Activated CD4-positive, alpha-beta T cell treated with anti-CD3 and anti-CD28 coated beads for 4 hours (primary cell): ENCODE measurements around the gene CROCC2.

Experiments used
- DNase-seq, 2 donors: peaks; one replicate each; pipeline ENCODE4 v3.0.0-alpha.2; 2020

The CROCC2 gene

DNA sequence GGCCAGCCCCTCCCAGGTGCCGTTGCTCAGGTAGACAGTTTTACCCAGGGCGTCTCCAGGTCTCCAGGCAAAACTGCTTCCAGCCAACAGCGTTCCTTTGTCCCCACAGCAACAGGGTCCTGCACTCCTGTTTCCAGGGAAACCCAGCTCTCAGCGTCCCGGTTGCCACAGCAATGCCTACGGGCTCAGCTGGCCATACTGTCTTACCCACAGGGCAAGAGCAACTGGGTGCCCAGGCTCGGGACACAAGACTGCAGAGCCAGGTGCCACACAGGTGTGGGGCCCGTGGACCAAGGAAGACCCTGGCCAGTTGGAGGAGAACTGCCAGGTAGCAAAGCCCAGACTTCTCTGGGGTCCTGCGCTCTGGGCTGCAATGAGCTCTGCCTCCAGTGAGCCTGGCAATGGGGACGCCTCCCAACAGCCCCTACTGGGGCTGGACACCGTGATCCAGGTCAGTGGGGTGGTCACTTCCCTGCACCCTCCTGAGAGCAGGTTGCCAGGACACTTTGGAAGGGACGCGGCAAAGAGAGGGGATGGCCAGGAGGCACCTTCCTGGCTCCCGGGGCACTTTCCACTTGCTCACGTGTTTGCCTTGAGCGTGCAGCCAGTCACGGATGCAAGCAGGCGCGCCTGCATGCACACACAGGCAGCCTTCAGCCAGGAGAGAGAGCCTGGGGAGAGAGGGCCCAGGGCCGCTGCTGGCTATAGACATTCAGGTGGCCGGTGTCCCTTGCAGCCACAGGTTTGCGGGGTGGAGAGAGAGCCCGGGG, at the start of gene CROCC2:
Gene CROCC2 (plus strand): TSS at position 196 of the 770 bp plus-strand sequence. CDS start 178 bp downstream, at position 374.
- DNase-seq, result no peak

DNA sequence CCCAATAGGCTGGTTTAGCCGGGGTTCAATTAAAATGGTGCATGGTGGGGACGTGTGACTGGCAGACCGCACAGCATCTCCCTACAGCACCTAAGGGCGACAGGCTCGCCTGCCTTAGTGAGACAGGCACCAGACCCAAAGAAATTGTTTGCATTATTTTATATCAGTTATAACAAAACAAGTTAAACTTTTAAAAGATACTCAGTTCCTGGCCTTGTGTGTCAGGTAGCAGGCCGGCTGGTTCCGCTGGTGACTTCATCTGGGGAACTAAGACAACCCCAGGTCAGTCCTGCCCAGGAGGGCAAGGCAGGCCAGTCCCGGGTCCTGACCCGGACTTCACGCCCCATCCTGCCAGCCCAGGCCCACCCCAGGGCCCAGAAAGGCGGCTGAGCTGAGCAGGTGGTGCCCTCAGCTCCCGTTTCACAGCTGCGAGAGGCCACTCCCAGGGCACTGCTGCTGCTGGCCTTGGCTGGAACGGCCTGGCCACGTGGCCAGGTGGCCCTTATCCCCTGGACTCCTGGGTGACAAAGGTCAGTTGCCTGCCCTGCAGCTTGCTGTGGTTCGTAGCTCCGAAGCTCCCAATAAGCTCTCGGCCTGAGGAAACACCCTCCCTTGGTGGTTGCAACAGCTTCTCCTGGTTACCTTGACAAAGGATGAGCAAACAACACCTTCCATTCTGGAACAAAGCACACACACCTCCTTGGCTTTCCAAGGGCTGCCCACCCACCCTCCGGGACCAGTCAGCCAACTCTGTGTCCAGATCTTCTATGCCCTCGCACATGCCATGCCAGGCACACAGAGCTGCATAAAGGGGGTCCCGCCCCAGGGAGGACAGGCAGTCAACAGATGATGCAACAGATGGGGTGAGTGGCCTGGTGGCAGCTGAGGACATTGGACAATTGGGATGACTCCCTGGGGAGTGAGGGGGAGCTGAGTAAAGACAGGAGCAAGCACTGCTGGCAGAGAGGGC, 48.8 kb upstream of the CROCC2 start:
- no peak for DNase-seq

DNA sequence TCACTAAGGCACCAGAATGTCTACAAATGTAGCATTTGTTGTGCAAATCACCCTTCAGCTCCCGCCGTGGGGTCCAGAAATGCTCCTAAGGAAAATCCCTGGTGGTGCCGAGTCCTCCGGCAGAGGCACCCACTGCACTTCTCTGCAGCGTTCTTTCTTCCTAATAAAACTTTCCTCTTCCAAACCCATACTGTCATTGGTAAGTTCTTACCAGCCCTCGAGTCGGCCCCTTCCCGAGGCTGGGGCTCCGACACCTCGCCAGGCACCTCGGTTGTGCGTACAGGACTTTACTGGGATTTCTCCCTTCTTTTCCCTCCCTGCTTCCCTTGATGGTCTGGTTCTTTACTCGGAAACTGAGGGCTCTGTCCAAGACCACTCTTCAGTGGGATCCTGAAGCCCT, 47.8 kb upstream of the CROCC2 start:
- DNase-seq, result no peak

DNA sequence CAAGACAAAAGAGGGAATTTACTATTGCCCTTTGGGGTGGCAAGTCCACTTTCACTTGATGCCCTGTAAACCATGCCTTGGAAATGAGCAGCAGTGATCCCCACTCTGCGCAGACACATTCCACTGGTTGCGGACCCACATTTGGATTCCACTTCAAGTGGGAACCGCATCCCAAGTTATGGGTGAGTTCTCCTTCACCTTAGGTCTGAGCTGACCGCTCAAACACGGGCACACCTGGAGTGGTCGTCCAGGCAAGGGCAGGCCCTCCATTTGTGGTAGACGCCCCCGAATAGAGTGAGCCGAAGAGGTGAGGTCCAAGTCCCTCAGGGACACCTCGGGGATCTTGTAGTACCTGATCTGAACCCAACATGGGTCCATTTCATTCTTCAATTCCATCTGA, 47.3 kb upstream of the CROCC2 start:
- DNase-seq, result no peak

DNA sequence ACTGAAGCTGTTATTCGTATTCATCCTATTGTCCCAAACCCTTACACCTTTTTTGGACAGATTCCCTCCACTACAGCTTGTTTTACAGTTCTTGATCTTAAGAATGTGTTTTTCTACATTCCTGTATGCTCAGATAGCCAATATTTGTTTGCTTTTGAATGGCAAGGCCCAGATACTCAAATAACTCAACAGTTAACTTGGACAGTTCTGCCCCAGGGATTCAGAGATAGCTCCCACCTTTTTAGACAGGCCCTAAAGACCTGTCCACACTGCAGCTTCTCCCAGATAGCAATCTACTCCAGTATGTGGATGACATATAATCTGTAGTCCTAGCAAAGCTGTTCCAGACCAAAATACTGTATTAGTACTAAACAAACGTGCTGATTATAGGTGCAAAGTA, 44.6 kb upstream of the CROCC2 start:
- DNase-seq, result no peak

DNA sequence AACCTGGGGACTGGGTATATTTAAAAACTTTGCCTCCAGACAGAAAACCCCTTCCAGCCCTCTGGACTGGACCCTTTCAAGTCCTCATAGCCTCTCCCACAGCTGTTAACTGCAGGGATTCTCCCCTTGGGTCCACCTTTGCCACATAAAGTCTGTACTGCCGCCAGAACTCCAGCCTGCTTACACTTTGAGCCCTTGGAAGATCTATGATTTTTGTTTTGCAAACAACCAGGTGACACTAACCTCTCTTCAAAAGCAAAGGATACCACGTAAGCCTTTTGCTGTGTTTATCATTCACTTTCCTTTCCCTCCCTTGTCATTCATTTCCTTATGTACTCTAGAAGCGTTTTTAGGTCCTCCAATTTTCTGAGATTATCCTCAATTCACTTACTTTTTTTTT, 41.7 kb upstream of the CROCC2 start:
- DNase-seq, result no peak

DNA sequence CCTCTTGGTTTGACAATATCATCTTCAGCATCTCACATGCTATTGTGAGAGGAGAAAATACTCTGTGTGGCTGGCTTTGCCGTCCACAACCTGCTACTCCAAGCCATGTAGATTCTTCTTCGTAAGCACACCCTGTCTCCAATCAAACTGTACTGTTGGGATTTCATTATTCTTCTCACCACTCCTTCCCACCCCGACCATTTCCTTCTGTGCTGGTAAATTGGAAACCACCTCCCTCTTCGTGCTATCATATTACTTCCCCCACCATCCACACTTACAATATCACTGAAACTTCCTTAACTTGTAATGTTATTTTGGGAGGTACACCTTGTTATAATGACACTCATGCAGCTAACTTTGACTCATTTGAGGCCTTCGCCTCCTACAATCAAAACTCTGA, 40.7 kb upstream of the CROCC2 start:
- no peak for DNase-seq

DNA sequence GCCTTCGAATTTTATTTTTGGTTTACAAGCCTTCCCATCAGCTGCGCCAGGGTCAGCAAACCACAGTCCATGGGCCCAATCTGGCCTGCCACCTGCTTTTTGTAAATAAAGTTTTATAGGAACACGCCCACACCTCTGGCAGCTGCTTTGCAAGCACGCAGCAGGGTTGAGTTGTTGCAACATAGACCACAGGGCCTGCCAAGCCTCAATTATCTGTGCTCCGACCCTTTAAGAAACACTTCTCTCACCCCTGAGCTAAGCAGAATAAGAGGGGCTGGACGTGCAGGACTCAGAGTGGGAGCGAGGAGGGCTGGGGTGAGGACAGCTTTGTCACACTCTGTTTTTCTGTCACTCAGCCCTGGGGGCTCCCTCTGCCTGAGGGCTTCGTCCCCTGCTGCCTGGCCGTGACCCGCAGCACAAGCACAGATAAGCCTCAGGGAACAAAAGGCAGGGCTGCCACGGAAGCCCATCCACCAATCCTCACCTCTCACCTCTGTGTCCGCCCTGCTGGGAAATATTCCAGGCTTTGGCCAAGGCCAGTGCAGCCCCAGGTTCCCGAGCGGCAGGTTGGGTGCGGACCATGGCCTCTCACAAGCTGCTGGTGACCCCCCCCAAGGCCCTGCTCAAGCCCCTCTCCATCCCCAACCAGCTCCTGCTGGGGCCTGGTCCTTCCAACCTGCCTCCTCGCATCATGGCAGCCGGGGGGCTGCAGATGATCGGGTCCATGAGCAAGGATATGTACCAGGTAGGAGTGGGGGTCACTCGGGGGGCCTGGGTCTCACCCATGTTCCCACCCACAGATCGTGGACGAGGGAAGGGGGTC, 37.6 kb upstream of the CROCC2 start, which contains the start of gene AGXT:
Gene AGXT (plus strand): TSS at position 539 of the 823 bp plus-strand sequence. CDS start 42 bp downstream, at position 581.
- DNase-seq, result no peak

DNA sequence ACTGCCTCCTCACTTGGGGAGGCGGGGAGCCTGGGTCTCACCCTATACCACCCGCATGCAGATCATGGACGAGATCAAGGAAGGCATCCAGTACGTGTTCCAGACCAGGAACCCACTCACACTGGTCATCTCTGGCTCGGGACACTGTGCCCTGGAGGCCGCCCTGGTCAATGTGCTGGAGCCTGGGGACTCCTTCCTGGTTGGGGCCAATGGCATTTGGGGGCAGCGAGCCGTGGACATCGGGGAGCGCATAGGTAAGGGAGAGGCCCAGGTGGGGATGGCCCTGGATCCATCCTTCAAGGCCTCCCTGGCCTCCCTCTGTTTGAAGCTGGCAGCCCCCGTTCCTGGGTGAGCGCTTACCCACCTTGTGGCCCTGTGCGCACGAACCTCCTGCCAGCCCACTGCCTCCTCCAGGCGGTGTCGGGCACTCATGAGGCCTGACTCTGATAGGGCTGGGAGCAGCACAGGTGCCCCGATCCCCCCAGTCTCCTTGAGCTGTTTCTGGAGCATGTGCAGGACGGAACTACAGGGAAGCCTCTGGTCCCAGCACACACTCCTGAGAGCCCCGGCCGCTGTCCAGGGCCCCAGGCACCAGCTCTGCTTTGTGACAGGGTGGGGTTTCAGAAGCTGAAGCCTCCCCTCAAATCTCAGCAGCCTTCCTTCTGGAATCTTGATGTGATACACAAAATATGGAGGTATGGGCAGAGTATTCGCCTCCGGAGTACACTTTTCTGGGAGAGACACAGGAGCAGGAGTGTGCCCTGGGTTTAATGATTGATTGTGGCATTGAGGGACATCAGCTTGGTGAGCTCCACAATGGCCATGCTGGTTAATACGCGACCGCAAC, 36.8 kb upstream of the CROCC2 start:
- DNase-seq, result no peak

DNA sequence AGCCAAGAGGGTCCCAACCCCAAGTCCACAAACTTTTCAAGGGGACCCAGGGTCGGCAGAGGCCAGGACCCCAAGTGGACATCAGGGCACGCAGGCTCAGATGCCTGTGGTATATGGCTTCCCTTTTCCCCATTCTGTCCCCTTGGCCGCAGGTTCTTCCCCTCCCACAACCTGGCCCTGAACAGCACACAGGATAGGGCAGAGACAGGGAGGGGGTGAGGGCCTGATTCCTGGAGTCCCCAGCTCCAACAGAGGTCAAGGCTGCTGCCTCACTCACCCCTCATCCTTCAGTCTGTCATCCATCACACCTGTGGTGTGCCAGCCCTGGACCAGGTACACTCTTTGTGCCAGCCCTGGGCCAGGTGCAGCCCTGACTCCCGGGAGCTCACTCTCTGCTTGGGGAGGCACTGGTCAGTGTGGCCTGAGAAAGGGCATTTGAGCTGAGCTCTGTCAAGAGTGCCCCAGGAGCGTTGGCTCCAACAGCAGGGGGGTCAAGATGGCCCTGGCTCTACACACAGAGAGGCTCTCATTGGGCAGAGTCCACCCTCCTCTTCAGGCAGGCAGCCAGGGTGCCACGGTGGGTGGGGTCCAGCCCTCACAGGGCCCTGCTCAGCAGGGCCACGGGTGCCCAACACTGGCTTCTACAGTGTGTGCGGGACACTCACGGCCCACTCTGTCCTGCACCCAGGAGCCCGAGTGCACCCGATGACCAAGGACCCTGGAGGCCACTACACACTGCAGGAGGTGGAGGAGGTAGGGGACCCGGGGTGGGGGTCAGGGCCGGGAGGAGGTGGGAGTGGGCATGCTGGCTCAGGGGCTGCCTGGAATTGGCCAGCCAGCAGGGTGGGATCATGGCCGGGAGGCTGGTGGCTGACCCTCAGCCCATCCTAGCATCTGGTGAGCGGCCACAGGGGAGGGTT, 35.9 kb upstream of the CROCC2 start:
- DNase-seq, result no peak

DNA sequence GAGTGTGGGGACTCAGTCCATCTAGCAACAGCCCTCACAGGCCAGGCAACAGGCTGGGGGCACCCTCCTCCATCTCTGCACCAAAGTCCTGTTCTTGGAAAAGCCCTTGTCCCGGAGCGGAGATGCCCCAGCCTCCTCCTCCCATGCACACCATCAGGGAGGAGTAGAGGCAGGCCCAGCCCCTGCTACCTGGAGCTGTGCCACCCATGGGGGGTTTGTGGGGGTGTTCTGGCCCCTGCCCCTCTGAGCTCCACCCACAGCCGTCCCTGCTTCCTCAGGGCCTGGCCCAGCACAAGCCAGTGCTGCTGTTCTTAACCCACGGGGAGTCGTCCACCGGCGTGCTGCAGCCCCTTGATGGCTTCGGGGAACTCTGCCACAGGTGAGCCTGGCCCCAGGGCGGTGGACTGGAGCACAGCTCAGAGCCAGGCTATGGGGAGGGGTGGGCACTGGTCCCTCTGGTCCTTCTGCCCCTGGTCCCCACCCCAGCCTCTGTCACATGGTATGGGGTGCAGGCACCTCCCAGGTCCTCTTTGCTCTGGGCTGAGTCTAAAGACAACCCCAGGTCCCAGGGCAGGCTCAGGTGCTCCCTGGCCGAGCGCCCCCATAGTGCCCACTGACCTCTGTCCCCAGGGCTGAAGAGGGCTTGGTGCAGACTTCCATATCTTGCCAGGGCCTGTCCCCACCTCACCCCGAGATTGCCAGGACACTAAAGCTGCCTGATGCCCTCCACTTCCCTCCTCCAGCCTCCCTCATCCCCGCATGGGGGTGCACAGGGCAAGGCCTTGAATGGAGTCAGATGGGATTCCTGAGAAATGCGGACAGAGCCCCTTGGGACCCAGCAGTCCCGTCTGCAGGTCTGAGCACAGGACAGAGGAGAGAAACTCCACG, 34.8 kb upstream of the CROCC2 start:
- no peak for DNase-seq

DNA sequence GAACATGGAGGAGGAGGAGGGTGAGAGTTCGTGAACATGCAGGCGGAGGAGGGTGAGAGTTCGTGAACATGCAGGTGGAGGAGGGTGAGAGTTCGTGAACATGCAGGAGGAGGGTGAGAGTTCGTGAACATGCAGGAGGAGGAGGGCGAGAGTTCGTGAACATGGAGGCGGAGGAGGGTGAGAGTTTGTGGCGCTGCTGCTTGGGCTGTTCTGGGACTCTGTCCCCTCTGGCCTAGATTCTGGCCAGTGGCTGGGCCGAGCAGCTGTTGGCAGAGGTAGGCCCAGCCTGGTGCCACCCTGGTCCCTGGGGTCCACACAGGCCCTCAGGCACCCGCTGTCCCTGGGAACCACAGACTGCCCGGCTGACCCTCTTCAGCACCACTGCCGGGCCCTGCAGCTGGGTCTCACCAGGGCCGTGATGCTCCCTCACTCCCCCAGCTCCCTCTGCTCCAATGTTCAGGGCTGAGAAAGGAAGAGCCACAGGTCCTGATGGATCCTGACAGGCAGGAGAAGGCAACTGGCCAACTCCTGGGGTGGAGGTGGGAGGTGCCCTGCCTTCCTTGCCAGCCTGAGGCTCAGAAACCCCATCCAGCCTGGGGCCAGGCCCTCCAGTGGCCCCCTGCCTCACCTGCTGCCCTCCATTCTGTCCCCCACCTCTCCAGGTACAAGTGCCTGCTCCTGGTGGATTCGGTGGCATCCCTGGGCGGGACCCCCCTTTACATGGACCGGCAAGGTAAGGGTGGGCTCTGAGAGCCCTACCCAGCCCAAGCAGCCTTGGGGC, 33.6 kb upstream of the CROCC2 start:
- DNase-seq, result no peak

DNA sequence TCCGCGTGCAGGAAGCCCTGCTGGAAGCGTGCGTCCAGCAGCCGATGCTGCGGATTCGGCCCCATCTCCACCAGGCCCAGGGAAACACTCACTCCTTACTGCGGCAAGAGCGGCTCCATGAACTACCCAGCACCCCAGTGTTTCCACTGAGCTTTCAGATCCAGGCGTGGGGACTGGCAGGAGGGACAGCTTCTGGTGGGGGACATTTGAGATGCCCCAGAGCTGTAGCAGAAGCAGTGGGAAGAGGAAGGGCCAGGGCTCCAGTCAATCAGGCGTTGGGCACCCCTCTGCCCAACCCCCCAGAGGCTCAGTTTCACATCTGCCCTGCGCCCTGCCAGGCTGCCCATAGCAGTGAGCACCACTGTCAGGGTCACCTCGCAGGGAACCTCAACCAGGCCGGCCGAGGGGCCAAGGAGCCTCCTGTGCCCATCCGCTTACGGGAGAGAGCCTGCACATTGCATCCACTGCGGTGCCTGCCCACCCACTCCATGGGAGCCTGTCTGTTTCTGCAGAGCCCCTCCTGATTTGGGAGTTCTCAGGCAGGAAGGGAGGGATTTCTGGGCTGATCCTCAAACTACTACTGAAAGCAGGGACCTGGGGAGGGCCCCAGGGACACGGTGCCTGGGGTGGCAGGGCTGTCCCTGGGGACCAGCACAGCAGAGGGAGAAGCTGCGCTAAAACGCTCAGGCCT, 32.9 kb upstream of the CROCC2 start:
- DNase-seq, result no peak

DNA sequence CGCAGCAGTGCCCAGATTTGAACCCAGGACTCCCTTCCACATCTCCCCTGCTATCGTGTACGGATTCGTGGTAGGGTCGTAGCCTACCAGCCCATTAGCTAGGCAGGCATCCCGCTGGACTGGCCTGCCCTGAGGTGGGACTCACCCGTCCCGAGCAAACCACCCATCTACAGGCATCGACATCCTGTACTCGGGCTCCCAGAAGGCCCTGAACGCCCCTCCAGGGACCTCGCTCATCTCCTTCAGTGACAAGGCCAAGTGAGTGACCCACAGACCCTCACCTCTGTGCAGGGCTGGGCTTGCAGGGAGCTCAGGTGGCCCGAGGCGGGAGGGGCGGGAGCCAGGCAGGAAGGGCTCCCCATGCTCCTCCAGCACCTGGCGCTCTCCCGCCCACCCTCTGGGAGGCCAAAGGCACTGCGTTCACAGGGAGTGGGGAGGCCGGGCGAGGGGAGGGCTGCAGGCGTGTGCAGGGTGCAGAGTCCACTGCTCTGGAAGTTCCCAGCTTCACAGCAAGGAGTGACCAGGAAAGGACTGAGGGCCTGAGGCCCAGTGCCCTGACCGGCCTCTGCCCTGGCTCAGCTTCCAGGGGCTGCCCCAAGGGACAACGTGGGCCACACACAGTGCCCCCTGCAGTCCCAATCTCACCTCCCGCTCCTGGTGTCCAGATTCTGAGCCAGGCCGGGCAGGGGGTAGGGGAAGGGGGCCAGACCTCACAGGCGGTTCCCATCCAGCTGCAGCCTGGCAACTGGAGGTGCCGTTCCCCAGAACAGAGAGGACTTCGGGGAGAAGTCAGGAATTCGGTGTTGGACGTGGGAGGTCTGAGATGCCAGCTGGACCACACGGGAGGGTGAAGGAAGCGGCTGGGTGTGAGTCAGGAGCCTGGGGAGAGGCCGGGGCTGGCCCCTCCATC, 32.1 kb upstream of the CROCC2 start:
- no peak for DNase-seq

DNA sequence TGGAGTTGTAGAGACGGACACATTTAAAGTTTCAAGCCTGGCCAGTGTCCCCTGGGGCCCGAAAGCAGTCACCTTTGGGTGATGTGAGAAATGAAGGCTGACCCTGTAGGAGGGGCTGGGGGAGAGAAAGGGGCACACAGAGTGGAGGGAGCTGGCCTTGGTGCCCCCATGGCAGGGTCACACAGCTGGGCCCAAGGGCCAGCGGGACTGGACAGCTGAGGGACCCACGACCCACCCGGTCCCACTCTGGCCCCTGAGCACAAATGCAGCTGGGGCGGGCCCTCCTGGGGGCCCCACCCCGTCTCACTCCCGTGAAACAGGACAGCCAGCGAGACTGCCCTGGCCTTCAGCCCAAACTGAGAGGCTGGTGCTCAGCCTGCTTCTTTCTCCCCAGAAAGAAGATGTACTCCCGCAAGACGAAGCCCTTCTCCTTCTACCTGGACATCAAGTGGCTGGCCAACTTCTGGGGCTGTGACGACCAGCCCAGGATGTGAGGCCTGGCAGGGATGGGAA, 31.4 kb upstream of the CROCC2 start:
- no peak for DNase-seq

DNA sequence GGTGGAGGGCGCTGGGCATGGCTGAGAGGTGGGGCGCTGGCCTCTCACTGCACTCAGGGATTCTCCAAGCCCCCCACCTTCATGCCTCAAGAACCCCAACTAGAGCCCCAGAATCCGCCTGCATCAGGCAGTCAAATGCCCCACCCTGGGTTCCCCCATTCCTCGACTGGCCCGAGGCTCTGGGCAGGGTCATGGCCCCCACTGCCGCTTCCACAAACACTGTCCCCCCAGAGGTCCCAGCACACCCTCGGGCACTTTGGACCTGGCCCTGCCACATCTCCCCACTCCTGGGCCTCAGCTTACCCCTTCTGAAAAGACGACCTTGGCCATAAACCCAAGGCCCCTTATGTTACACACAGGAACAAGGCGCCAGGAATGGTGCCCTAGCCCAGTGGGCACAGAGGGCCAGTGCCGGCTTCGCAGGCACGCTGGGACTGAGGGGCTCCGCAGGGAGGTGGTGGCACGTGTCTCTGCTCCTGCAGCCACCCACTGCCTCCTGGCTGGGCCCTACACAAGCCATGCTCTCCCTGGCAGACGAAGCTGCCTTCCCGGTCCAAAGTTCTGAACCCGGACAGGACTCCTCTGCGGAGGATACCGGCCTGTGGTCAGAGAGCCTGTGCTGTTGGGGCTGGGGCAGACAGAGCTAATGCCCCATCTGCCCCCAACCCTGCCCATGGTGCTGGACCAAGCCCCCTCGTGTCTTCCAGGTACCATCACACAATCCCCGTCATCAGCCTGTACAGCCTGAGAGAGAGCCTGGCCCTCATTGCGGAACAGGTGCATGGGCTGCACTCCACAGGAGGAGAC, 30.7 kb upstream of the CROCC2 start:
- no peak for DNase-seq
